Activated CD4-positive, alpha-beta memory T cell treated with anti-CD3 and anti-CD28 coated beads, Interleukin-2, amount 10 ng/mL, durations not matched to agents 7 days and 5 days (primary cell): ENCODE data around the gene LRRC14B. TPM values are rescaled to one million over a fixed set of nuclear protein-coding genes. Genes with fewer than 3 reads are reported as not detected.

ENCODE experiments used
- CTCF ChIA-PET: fragments of 350-600 bp; sonication (Branson Sonifier 250); formaldehyde crosslinking; loops from one replicate; lab custom pipeline; 2021; ENCODE audit warnings: antibody characterized with exemption, inconsistent platforms; lab: Charles Lee
- POLR2A ChIA-PET: fragments of 350-600 bp; sonication (Branson Sonifier 250); formaldehyde crosslinking; loops from one replicate; lab custom pipeline; 2021; ENCODE audit warnings: antibody characterized with exemption; lab: Charles Lee
- DNase-seq: peaks from one replicate; pipeline ENCODE4 v3.0.0-alpha.2; 2020
- H3K27ac Mint-ChIP-seq: one replicate; pipeline ENCODE4 v1.8.0; 2021; ENCODE audit warnings: mild to moderate bottlenecking, mixed read lengths
- H3K27me3 Mint-ChIP-seq: one replicate; pipeline ENCODE4 v1.8.0; 2021; ENCODE audit warnings: mixed read lengths
- H3K36me3 Mint-ChIP-seq: one replicate; pipeline ENCODE4 v1.8.0; 2021; ENCODE audit warnings: low read depth, mixed read lengths
- H3K4me1 Mint-ChIP-seq: one replicate; pipeline ENCODE4 v1.8.0; 2021; ENCODE audit warnings: mixed read lengths
- H3K4me3 Mint-ChIP-seq: one replicate; pipeline ENCODE4 v1.8.0; 2021; ENCODE audit warnings: mild to moderate bottlenecking, mixed read lengths
- H3K9me3 Mint-ChIP-seq: one replicate; pipeline ENCODE4 v1.8.0; 2021; ENCODE audit warnings: mixed read lengths
- total RNA-seq, 2 experiments: library from RNA; stranded (reverse); gene quantifications; one replicate each; pipeline ENCODE4 v1.2.3, GENCODE V29; 2021

The LRRC14B gene
- total RNA-seq, 2 experiments from 2014 or later: not detected

GRCh38 chr5:173392-174290 lies 17.7 kb upstream of the LRRC14B start:
- CTCF ChIA-PET: no interaction called here
- H3K27ac Mint-ChIP-seq: no peak overlapping the region
- H3K36me3 Mint-ChIP-seq: no peaks in the 10 kb centered on the region
- no peak overlapping the region for H3K4me3 Mint-ChIP-seq
- H3K27me3 Mint-ChIP-seq: no peaks in the 10 kb centered on the region
- no peaks in the 10 kb centered on the region for H3K4me1 Mint-ChIP-seq
- POLR2A ChIA-PET: no interaction called here
- no peaks in the 10 kb centered on the region for H3K9me3 Mint-ChIP-seq
- no peak for DNase-seq

- ChIA-PET POLR2A (no interaction called here), CTCF (no interaction called here)
- Mint-ChIP-seq H3K27me3 (peaks cover 2% of the 10 kb centered on the region), H3K27ac (no peak overlapping the region), H3K4me1 (no peaks in the 10 kb centered on the region), H3K4me3 (no peak overlapping the region), H3K36me3 (no peaks in the 10 kb centered on the region), H3K9me3 (no peaks in the 10 kb centered on the region)
- no peak for DNase-seq
These were observed 17.0 kb upstream of the LRRC14B start for GRCh38 chr5:174291-174600.

GRCh38 chr5:174876-175465 lies 16.3 kb upstream of the LRRC14B start:
- Mint-ChIP-seq H3K4me1 (no peaks in the 10 kb centered on the region), H3K27ac (no peak overlapping the region), H3K4me3 (no peak overlapping the region), H3K27me3 (peaks cover 5% of the 10 kb centered on the region), H3K36me3 (no peaks in the 10 kb centered on the region), H3K9me3 (no peaks in the 10 kb centered on the region)
- ChIA-PET POLR2A (no interaction called here), CTCF (no interaction called here)
- no peak for DNase-seq

GRCh38 chr5:176296-176823 lies 14.9 kb upstream of the LRRC14B start:
- H3K4me1 Mint-ChIP-seq: no peaks in the 10 kb centered on the region
- CTCF ChIA-PET: no interaction called here

GRCh38 chr5:178110-178509 lies 13.2 kb upstream of the LRRC14B start:
- Mint-ChIP-seq H3K27ac (no peak overlapping the region), H3K36me3 (no peaks in the 10 kb centered on the region), H3K9me3 (no peaks in the 10 kb centered on the region), H3K27me3 (peaks cover 5% of the 10 kb centered on the region), H3K4me1 (no peaks in the 10 kb centered on the region), H3K4me3 (no peak overlapping the region)
- POLR2A ChIA-PET: interaction anchor here (0.6 kb wide), 1 partner anchor 12 kb away, joined by 5 read pairs; no protein-coding TSS in a partner anchor
- CTCF ChIA-PET: interaction anchor here (1.3 kb wide), 1 partner anchor 10 kb away, joined by 8 read pairs; no protein-coding TSS in a partner anchor
- DNase-seq: no peak

More at GRCh38 chr5:176296-176823, 14.9 kb upstream of the LRRC14B start:
- Mint-ChIP-seq H3K27ac (no peak overlapping the region), H3K27me3 (peaks cover 5% of the 10 kb centered on the region), H3K4me3 (no peak overlapping the region), H3K36me3 (no peaks in the 10 kb centered on the region), H3K9me3 (no peaks in the 10 kb centered on the region)
- no peak for DNase-seq
- POLR2A ChIA-PET: no interaction called here

- no peaks in the 10 kb centered on the region for H3K4me1 Mint-ChIP-seq
- ChIA-PET CTCF (interaction anchor here (1.3 kb wide), 1 partner anchor 9 kb away, joined by 8 read pairs; no protein-coding TSS in a partner anchor), POLR2A (no interaction called here)
- no peak for DNase-seq
- no peak overlapping the region for H3K4me3 Mint-ChIP-seq
- no peaks in the 10 kb centered on the region for H3K9me3 Mint-ChIP-seq
- peaks cover 5% of the 10 kb centered on the region for H3K27me3 Mint-ChIP-seq
- no peak overlapping the region for H3K27ac Mint-ChIP-seq
- no peaks in the 10 kb centered on the region for H3K36me3 Mint-ChIP-seq
These were observed 11.9 kb upstream of the LRRC14B start for GRCh38 chr5:179401-179800.

GRCh38 chr5:180286-180918 lies 10.9 kb upstream of the LRRC14B start:
- Mint-ChIP-seq H3K4me1 (no peaks in the 10 kb centered on the region), H3K27me3 (peaks cover 5% of the 10 kb centered on the region), H3K36me3 (no peaks in the 10 kb centered on the region)

GRCh38 chr5:181160-181559 lies 10.1 kb upstream of the LRRC14B start:
- H3K27ac Mint-ChIP-seq: no peak overlapping the region
- CTCF ChIA-PET: no interaction called here
- POLR2A ChIA-PET: no interaction called here
- no peaks in the 10 kb centered on the region for H3K4me1 Mint-ChIP-seq
- no peaks in the 10 kb centered on the region for H3K36me3 Mint-ChIP-seq
- H3K9me3 Mint-ChIP-seq: no peaks in the 10 kb centered on the region
- no peak for DNase-seq
- peaks cover 5% of the 10 kb centered on the region for H3K27me3 Mint-ChIP-seq
- no peak overlapping the region for H3K4me3 Mint-ChIP-seq

More at GRCh38 chr5:180286-180918, 10.9 kb upstream of the LRRC14B start:
- Mint-ChIP-seq H3K27ac (no peak overlapping the region), H3K9me3 (no peaks in the 10 kb centered on the region), H3K4me3 (no peak overlapping the region)
- no peak for DNase-seq
- ChIA-PET CTCF (no interaction called here), POLR2A (no interaction called here)

- no peak overlapping the region for H3K27ac Mint-ChIP-seq
- no peak overlapping the region for H3K4me3 Mint-ChIP-seq
- no peaks in the 10 kb centered on the region for H3K9me3 Mint-ChIP-seq
- ChIA-PET CTCF (no interaction called here), POLR2A (no interaction called here)
- H3K4me1 Mint-ChIP-seq: no peaks in the 10 kb centered on the region
- peaks cover 5% of the 10 kb centered on the region for H3K27me3 Mint-ChIP-seq
- no peaks in the 10 kb centered on the region for H3K36me3 Mint-ChIP-seq
- no peak for DNase-seq
These were observed 9.7 kb upstream of the LRRC14B start for GRCh38 chr5:181566-181965.

GRCh38 chr5:182126-182525 lies 9.2 kb upstream of the LRRC14B start:
- H3K27ac Mint-ChIP-seq: no peak overlapping the region
- no peaks in the 10 kb centered on the region for H3K9me3 Mint-ChIP-seq
- H3K4me1 Mint-ChIP-seq: no peaks in the 10 kb centered on the region
- ChIA-PET POLR2A (no interaction called here), CTCF (no interaction called here)
- H3K36me3 Mint-ChIP-seq: no peaks in the 10 kb centered on the region
- no peak overlapping the region for H3K4me3 Mint-ChIP-seq
- H3K27me3 Mint-ChIP-seq: peaks cover 5% of the 10 kb centered on the region
- no peak for DNase-seq

GRCh38 chr5:184471-184870 lies 6.8 kb upstream of the LRRC14B start:
- peaks cover 3% of the 10 kb centered on the region for H3K27me3 Mint-ChIP-seq
- POLR2A ChIA-PET: no interaction called here
- no peak for DNase-seq
- no peak overlapping the region for H3K4me3 Mint-ChIP-seq
- H3K27ac Mint-ChIP-seq: no peak overlapping the region
- H3K36me3 Mint-ChIP-seq: no peaks in the 10 kb centered on the region
- H3K4me1 Mint-ChIP-seq: peaks cover 6% of the 10 kb centered on the region
- CTCF ChIA-PET: no interaction called here
- no peaks in the 10 kb centered on the region for H3K9me3 Mint-ChIP-seq

- H3K27ac Mint-ChIP-seq: no peak overlapping the region
- CTCF ChIA-PET: no interaction called here
- POLR2A ChIA-PET: no interaction called here
- no peaks in the 10 kb centered on the region for H3K27me3 Mint-ChIP-seq
- DNase-seq: no peak
- no peaks in the 10 kb centered on the region for H3K9me3 Mint-ChIP-seq
- no peak overlapping the region for H3K4me3 Mint-ChIP-seq
- no peaks in the 10 kb centered on the region for H3K36me3 Mint-ChIP-seq
- peaks cover 9% of the 10 kb centered on the region for H3K4me1 Mint-ChIP-seq
These were observed 5.9 kb upstream of the LRRC14B start for GRCh38 chr5:185095-186070.
